BLaER1 treated with 17β-estradiol and CSF1 and Interleukin-3, amounts not matched to agents 10 nM and 100 nM (cell line): ENCODE data around the gene CDCP1.

Experiments used
- H3K27ac ChIP-seq, 11 experiments: shearing (Covaris generic); formaldehyde crosslinking; 2 replicates each; pipeline ENCODE4 v1.8.1; 2022
- H3K27me3 ChIP-seq, 11 experiments: shearing (Covaris generic); formaldehyde crosslinking; 2 replicates each; pipeline ENCODE4 v1.8.1; 2022
- H3K36me3 ChIP-seq, 11 experiments: shearing (Covaris generic); formaldehyde crosslinking; 2 replicates each; pipeline ENCODE4 v1.8.1; 2022
- H3K4me1 ChIP-seq, 10 experiments: shearing (Covaris generic); formaldehyde crosslinking; 2 replicates each; pipeline ENCODE4 v1.8.1; 2022
- H3K4me2 ChIP-seq, 11 experiments: shearing (Covaris generic); formaldehyde crosslinking; 2 replicates each; pipeline ENCODE4 v1.8.1; 2022
- H3K4me3 ChIP-seq, 10 experiments: shearing (Covaris generic); formaldehyde crosslinking; 2 replicates each; pipeline ENCODE4 v1.8.1; 2022
- H3K9ac ChIP-seq, 11 experiments: shearing (Covaris generic); formaldehyde crosslinking; 2 replicates each; pipeline ENCODE4 v1.8.1; 2022
- H3K9me3 ChIP-seq, 11 experiments: shearing (Covaris generic); formaldehyde crosslinking; replicated peaks in 1 of 11; 2 replicates each; pipeline ENCODE4 v1.8.1; 2022
- H4K20me1 ChIP-seq, 11 experiments: shearing (Covaris generic); formaldehyde crosslinking; 2 replicates each; pipeline ENCODE4 v1.8.1; 2022
- Cebpa-rat ChIP-seq, 11 experiments: shearing (Covaris generic); IDR thresholded peaks; 2 replicates each; pipeline ENCODE4 v1.8.1; 2022

CDCP1 gene

DNA sequence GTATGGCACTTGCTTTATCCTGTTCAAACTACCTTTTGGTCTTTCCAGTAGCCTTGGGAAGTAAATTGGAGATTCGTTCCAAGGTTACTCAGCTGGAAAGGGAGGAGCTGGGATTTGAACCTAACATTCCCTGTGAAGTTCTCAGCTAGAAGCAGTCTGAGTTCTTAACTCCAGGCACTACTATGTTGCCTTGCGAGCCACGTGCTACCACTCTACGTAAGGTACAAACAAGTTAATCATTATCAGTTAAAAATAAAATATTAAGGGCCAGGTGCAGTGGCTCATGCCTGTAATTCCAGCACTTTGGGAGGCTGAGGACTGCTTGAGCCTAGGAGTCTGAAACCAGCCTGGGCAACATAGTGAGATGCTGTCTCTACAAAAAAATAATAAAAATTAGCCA is 30.7 kb upstream of the CDCP1 start:
- no peaks in the 10 kb centered on the region for H3K27me3 ChIP-seq
- no peaks in the 10 kb centered on the region for H4K20me1 ChIP-seq
- no peaks in the 10 kb centered on the region for H3K9me3 ChIP-seq
- no peak overlapping the region for H3K4me3 ChIP-seq
- no peaks in the 10 kb centered on the region for H3K36me3 ChIP-seq
- H3K9ac ChIP-seq, result no peak overlapping the region
- TF ChIP-seq Cebpa-rat (IDR thresholded peaks at IDR 0.05), result no peak
- H3K4me1 ChIP-seq, result peaks cover 0 to 12% (median 10%) of the 10 kb centered on the region in 10 experiments; a peak in 14 of 20 replicates
- H3K27ac ChIP-seq, result no peak overlapping the region
- no peak overlapping the region for H3K4me2 ChIP-seq

DNA sequence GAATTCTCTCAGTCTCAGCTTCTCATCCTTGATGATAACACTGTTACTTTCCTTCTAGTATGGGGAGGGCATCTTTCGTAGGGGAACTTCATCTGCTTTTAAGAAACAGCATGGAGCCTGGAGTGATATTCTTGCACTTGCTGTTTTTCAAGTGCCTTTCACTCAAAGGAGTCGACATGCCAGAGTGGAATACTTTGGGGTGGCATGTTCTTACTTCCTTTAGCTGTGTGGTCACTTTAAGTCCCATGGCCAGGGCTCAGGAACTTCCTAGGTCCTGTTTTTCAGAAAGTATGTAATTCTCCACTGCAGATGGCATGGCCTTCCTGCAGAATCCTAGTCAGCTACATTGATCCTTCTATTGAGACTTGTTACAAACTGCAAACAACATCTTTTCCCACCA is 28.1 kb upstream of the CDCP1 start:
- no peak overlapping the region for H3K27ac ChIP-seq
- no peaks in the 10 kb centered on the region for H4K20me1 ChIP-seq
- H3K9ac ChIP-seq, result no peak overlapping the region
- no peaks in the 10 kb centered on the region for H3K9me3 ChIP-seq
- peak overlapping the region in 2 of 11 experiments; percentile 25 to 59; a peak in 4 of 22 replicates for H3K4me2 ChIP-seq
- H3K36me3 ChIP-seq, result no peaks in the 10 kb centered on the region
- no peaks in the 10 kb centered on the region for H3K27me3 ChIP-seq
- no peak overlapping the region for H3K4me3 ChIP-seq
- no peak for TF ChIP-seq Cebpa-rat (IDR thresholded peaks at IDR 0.05)
- H3K4me1 ChIP-seq, result peaks cover 3 to 31% (median 11%) of the 10 kb centered on the region in 10 experiments; a peak in 16 of 20 replicates

DNA sequence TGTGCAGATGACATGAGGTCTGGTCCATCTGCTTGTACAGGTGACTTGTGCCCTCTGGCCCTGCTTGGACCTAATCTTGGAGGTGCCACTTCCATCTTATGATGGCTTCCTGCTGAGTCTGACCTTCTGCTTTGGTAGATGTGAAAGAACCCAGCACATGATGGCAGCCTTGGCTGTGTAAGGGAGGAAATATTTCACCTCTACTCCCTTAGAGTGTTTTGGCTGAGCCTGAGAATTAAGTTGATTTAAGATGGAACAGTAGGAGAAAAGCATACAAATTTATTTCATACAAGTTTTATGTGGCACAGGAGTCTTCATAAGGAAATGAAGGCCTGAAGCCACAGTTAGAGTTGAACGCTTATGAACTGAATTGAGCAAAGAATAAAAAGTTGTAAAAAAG is 27.6 kb upstream of the CDCP1 start:
- Histone ChIP-seq H3K4me1 (peaks cover 0 to 36% (median 7%) of the 10 kb centered on the region in 10 experiments; a peak in 11 of 20 replicates), H3K9ac (no peak overlapping the region), H3K4me2 (no peak overlapping the region), H4K20me1 (no peaks in the 10 kb centered on the region), H3K36me3 (no peaks in the 10 kb centered on the region), H3K27ac (no peak overlapping the region), H3K4me3 (no peak overlapping the region), H3K9me3 (no peaks in the 10 kb centered on the region), H3K27me3 (no peaks in the 10 kb centered on the region)
- no peak for TF ChIP-seq Cebpa-rat (IDR thresholded peaks at IDR 0.05)

DNA sequence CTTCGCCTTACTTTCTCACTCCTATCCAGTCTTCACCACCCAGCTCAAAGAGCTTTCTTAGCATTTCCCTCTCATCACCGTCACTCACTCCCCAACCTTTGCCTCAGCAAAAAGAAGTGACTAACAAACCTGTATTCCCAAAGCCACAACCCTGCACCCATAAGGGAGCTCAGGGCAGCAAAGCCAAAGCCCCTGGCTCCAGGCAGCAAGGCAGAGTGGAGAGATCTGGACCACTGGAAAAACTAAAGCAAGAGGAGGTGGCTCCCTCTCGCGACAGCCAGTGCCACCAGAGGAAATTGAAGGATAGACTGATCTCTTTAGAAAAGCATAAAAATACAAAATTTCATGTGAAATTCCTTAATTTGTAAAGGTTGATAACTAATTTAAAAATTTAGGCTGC is 25.1 kb upstream of the CDCP1 start:
- H3K4me3 ChIP-seq, result no peak overlapping the region
- H3K27ac ChIP-seq, result no peak overlapping the region
- H3K9me3 ChIP-seq, result peaks cover 0 to 5% (median 1%) of the 10 kb centered on the region in 11 experiments; a peak in 11 of 22 replicates
- TF ChIP-seq Cebpa-rat (IDR thresholded peaks at IDR 0.05), result no peak
- H3K9ac ChIP-seq, result no peak overlapping the region
- H3K27me3 ChIP-seq, result no peaks in the 10 kb centered on the region
- no peaks in the 10 kb centered on the region for H4K20me1 ChIP-seq
- no peaks in the 10 kb centered on the region for H3K36me3 ChIP-seq
- no peak overlapping the region; a peak in 1 of 22 replicates for H3K4me2 ChIP-seq
- H3K4me1 ChIP-seq, result peaks cover 12 to 61% (median 29%) of the 10 kb centered on the region in 10 experiments; a peak in 19 of 20 replicates

DNA sequence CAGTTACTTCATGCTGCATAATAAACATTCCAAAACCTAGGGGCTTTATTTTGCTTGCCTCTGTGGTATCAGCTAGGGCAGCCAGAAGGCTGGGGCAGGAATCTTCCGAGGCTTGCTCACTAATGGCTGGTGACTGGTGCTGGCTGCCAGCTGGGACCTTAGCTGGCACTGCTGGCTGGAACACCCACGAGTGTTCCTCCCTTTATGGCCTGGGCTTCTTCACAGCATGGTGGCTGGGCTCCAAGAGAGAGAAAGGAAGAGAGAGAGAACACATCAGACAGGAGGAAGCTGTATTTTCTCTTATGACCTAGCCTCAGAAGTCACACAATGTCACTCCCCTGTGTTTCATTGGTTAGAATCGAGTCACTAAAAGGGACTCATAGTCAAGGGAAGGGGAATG is 23.9 kb upstream of the CDCP1 start:
- Histone ChIP-seq H3K4me1 (peaks cover 12 to 73% (median 33%) of the 10 kb centered on the region in 10 experiments; a peak in 19 of 20 replicates), H3K27me3 (no peaks in the 10 kb centered on the region), H4K20me1 (no peaks in the 10 kb centered on the region), H3K36me3 (no peaks in the 10 kb centered on the region), H3K9ac (no peak overlapping the region), H3K9me3 (peaks cover 0 to 15% (median 10%) of the 10 kb centered on the region in 11 experiments; a peak in 18 of 22 replicates), H3K4me2 (peak overlapping the region in 5 of 11 experiments; percentile 15 to 91 (median 76); a peak in 8 of 22 replicates), H3K27ac (peak overlapping the region in 4 of 11 experiments; percentile 15 to 64 (median 50); a peak in 6 of 22 replicates), H3K4me3 (no peak overlapping the region)
- no peak for TF ChIP-seq Cebpa-rat (IDR thresholded peaks at IDR 0.05)

DNA sequence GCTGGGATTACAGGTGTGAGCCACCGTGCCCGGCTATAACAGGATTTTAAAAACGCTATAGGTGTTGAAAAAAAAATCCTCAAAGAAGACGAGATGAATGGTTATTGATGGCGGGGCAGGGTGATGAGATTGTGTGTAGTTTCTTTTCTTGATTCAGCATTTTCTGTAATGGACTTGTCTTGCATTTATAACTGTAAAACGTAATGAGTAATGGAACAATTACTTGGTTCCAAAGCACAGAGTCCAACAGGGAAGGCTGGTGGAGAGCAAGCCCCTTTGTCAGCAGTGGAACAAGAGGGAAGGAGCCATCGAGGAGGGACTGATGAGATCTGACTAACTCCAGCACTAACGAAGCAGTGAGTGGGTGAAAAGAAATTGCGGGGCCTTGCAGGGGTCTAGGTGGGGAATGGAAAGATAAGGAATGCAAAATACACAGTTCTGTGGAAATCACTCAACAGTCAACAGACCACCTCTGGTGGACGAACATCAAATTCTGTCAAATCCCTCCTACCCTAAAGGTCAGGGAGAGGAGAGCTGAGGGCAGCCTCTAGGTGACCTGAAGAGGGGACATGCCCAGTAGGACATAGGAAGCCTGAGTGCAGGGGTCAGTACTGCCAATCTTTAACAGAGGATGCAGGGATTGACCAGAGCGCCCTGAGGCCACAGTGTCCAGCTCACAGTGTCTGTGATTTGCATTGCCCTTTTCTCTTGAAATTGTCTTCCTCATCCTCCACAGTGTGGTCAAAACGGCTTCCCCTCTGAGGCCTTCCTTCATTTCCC is 23.1 kb upstream of the CDCP1 start:
- no peak for TF ChIP-seq Cebpa-rat (IDR thresholded peaks at IDR 0.05)
- Histone ChIP-seq H3K27me3 (no peaks in the 10 kb centered on the region), H3K9me3 (peaks cover 0 to 15% (median 10%) of the 10 kb centered on the region in 11 experiments; a peak in 18 of 22 replicates), H3K36me3 (no peaks in the 10 kb centered on the region), H3K4me3 (no peak overlapping the region), H3K4me1 (peaks cover 12 to 74% (median 33%) of the 10 kb centered on the region in 10 experiments; a peak in 19 of 20 replicates), H3K4me2 (peak overlapping the region in 5 of 11 experiments; percentile 15 to 91 (median 76); a peak in 10 of 22 replicates), H3K9ac (no peak overlapping the region), H3K27ac (peak overlapping the region in 3 of 11 experiments; percentile 15 to 64 (median 60); a peak in 4 of 22 replicates), H4K20me1 (no peaks in the 10 kb centered on the region)

DNA sequence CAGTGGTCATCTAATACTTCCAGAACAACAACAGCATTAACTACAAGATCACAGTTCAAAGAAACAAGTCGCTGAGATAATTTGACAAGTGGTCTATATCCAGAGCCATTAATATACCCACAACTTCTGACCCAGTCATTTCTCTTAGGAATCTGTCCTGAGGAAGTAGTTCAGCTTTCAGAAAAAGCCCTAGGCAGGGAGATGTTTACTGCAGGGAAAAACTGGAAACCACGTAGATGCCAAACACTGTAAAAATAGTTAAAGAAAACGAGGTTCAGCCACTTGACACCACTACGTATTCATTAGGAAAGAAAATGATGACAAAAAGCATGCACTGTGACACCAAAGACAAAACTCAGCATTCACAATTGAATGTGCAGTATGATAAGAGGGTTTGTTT is 22.3 kb upstream of the CDCP1 start:
- Histone ChIP-seq H3K27ac (peak overlapping the region in 4 of 11 experiments; percentile 65 to 87 (median 78); a peak in 6 of 22 replicates), H3K4me1 (peaks cover 12 to 79% (median 41%) of the 10 kb centered on the region in 10 experiments; a peak in 19 of 20 replicates), H3K4me2 (peak overlapping the region in 4 of 11 experiments; percentile 71 to 91 (median 80); a peak in 7 of 22 replicates)

DNA sequence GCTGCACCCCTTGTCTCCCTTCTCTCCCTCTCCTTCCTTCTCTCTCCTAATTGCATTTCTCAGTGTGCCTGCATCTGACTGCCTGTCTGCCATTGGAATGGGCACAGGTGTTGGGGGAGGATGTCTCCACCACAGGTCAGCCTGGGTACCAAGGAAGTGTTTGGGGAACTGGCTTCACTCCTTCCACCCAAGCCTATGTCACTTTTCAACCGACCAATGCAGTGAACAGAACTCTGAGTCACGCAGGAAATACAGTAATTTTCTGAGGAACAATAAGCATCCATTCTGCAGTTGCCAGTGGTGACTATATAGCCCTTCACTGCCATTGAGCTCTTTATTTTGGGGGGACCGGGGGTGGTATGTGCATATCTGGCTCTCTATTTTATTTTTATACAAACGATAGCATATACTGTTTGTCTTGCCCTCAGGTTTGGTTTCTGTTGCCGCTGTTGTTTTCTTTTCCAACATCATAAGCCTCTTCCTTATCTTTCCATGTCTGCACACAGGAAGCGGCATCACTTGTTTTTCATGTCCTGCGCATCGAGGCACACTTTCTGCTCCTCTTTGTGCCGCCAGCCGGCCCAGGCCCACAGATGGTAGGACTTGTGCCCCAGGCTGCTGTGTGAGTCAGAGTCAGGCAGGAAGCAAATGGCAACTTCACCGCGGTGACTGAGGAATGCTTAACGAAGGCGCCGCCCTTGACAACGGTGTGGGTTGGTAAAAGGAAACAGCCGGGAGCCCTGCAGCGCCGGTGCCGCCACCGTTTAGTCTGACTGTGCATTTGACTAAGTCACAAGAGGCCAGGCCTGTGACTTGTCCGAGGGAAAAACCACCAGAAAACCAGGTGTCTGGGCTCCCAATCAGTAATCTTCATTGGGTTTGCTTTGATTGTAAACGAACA is 21.1 kb upstream of the CDCP1 start:
- TF ChIP-seq Cebpa-rat (IDR thresholded peaks at IDR 0.05), result no peak
- Histone ChIP-seq H3K4me2 (peak overlapping the region; percentile 39 to 91 (median 67)), H3K9ac (peak overlapping the region in 7 of 11 experiments; percentile 15 to 69 (median 42); a peak in 8 of 22 replicates), H3K36me3 (no peaks in the 10 kb centered on the region), H4K20me1 (no peaks in the 10 kb centered on the region), H3K27ac (peak overlapping the region in 10 of 11 experiments; percentile 33 to 87 (median 68); a peak in 19 of 22 replicates), H3K9me3 (peaks cover 0 to 15% (median 10%) of the 10 kb centered on the region in 11 experiments; a peak in 18 of 22 replicates), H3K4me3 (no peak overlapping the region), H3K4me1 (peaks cover 12 to 86% (median 45%) of the 10 kb centered on the region in 10 experiments; a peak in 19 of 20 replicates), H3K27me3 (no peaks in the 10 kb centered on the region)

More for the DNA sequence above, 22.3 kb upstream of the CDCP1 start:
- Histone ChIP-seq H3K27me3 (no peaks in the 10 kb centered on the region), H4K20me1 (no peaks in the 10 kb centered on the region), H3K36me3 (no peaks in the 10 kb centered on the region), H3K4me3 (no peak overlapping the region), H3K9ac (peak overlapping the region in 1 of 11 experiments; percentile 69; a peak in 1 of 22 replicates), H3K9me3 (peaks cover 0 to 15% (median 10%) of the 10 kb centered on the region in 11 experiments; a peak in 18 of 22 replicates)
- no peak for TF ChIP-seq Cebpa-rat (IDR thresholded peaks at IDR 0.05)
